ENCODE measurements around the gene IL23R.
"Not testable (repeated sequence)": the region's sequence is repeated elsewhere in the genome, so short reads cannot be mapped to it uniquely, and the experiment has no call there.

The IL23R gene

DNA sequence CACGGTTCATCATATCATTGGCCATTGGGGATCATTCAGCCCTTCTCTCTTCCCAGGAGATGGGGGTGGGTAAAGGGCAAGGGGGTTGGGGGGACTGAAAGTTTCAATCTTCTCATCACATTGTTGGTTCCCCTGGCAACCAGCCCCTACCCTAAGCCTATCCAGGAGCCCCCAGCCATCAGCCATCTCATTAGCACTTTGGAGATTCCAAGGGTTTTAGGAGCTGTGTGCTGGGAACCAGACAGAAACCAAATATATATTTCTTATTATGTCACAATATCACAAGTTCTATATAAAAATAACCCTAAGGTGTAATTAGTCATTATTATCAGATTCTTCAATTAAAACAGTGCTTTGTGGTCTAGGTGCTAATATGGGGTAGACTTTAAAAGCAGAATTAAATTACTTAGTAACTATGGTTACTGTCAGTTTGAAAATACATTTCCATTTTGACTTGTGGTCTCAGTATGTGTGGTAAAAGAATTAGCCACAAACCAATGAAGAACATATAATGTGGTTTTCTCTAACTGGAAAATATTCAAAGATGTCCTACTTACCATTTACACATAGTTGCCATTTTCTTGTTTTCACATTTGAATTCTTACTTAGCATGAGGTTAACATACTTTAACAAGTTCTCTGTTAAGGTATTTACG is 28.1 kb downstream of the IL23R start:
- Histone ChIP-seq H3K36me3 (ENCODE audit: control insufficient read depth, insufficient read depth, low read length) (no peaks in the 10 kb centered on the region), H3K27me3 (replicated peaks; ENCODE audit: control insufficient read depth, insufficient read depth, low read length) (no peaks in the 10 kb centered on the region), H3K4me3 (replicated peaks; ENCODE audit: low read depth, low read length) (no peak overlapping the region)
- DNase-seq (ENCODE audit: extremely low read depth, insufficient read length) = peak; percentile 30
- TF ChIP-seq, protein P1, sequence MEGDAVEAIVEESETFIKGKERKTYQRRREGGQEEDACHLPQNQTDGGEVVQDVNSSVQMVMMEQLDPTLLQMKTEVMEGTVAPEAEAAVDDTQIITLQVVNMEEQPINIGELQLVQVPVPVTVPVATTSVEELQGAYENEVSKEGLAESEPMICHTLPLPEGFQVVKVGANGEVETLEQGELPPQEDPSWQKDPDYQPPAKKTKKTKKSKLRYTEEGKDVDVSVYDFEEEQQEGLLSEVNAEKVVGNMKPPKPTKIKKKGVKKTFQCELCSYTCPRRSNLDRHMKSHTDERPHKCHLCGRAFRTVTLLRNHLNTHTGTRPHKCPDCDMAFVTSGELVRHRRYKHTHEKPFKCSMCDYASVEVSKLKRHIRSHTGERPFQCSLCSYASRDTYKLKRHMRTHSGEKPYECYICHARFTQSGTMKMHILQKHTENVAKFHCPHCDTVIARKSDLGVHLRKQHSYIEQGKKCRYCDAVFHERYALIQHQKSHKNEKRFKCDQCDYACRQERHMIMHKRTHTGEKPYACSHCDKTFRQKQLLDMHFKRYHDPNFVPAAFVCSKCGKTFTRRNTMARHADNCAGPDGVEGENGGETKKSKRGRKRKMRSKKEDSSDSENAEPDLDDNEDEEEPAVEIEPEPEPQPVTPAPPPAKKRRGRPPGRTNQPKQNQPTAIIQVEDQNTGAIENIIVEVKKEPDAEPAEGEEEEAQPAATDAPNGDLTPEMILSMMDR (IDR thresholded peaks at IDR 0.05; ENCODE audit: insufficient read depth, low read length, poor library complexity, severe bottlenecking) = no peak

DNA sequence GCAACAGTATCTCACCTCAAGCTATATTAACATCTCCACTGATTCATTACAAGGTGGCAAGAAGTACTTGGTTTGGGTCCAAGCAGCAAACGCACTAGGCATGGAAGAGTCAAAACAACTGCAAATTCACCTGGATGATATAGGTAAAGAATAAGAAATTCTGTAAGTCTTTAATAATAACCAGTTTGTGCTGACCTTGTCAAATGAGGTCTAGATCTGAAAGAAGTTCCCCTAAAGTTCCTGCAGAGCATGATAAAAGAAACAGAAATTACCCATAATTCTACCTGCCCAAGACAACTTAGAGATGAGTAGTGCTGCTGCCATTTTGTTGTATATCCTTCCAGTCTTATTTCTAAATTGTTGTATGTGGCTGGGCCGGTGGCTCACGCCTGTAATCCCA is 34.5 kb downstream of the IL23R start:
- H3K4me3 ChIP-seq (replicated peaks; ENCODE audit: low read depth, low read length) = no peak overlapping the region
- H3K36me3 ChIP-seq (ENCODE audit: control insufficient read depth, insufficient read depth, low read length) = no peaks in the 10 kb centered on the region
- no peak for DNase-seq (ENCODE audit: extremely low read depth, insufficient read length)
- no peaks in the 10 kb centered on the region for H3K27me3 ChIP-seq (replicated peaks; ENCODE audit: control insufficient read depth, insufficient read depth, low read length)
- TF ChIP-seq, protein P1 (IDR thresholded peaks at IDR 0.05; ENCODE audit: insufficient read depth, low read length, poor library complexity, severe bottlenecking) = no peak

DNA sequence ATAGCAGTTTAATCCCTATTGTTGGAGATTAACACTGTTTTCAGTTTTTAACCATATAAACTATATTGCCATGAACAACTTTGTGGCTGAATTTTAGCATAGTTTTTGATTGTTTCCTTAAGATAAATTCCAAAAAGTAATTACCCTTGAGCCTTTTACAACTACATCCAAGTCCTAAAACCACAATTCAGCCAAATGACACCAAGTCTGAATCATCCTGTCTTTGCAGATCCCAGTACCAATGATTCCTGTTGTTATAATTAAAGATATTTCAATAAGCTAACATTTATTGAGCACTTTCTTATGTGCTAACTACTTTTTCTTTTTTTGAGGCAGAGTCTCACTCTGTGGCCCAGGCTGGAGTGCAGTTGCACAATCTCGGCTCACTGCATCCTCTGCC is 35.6 kb downstream of the IL23R start:
- DNase-seq (ENCODE audit: extremely low read depth, insufficient read length) = no peak

DNA sequence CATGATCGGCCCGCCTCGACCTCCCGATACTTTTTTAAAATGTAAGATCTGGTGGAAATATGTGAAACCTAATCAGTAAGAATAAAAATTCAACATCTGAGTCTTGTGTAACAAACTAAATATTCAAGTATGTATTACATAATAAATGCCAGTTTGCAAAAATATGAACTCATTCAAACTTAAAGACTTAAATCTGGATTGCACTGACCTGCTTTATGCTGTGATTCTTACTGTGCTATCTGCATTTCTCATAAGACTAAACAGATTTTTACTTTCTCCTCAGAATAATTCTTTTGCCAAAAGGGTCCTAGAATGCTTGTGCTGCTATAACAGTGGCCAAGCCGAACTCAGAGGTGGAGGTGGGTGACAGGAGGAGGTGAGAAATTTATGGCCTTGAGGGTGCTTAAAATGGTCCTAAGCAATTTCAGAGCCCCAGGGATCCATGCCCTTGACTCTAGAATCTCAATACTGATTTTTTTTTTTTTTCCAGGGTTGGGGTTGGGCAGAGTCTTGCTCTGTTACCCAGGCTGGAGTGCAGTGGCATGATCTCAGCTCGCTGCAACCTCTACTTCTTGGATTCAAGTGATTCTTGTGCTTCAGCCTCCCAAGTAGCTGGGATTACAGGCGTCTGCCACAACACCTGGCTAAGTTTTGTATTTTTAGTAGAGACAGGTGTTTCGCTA is 38.2 kb downstream of the IL23R start:
- H3K27me3 ChIP-seq (replicated peaks; ENCODE audit: control insufficient read depth, insufficient read depth, low read length) = no peaks in the 10 kb centered on the region
- no peaks in the 10 kb centered on the region for H3K36me3 ChIP-seq (ENCODE audit: control insufficient read depth, insufficient read depth, low read length)
- H3K4me3 ChIP-seq (replicated peaks; ENCODE audit: low read depth, low read length) = no peak overlapping the region
- TF ChIP-seq, protein P1 (IDR thresholded peaks at IDR 0.05; ENCODE audit: insufficient read depth, low read length, poor library complexity, severe bottlenecking) = no peak
- DNase-seq (ENCODE audit: extremely low read depth, insufficient read length) = no peak

More for the DNA sequence above, 35.6 kb downstream of the IL23R start:
- TF ChIP-seq, protein P1 (IDR thresholded peaks at IDR 0.05; ENCODE audit: insufficient read depth, low read length, poor library complexity, severe bottlenecking) = no peak
- Histone ChIP-seq H3K27me3 (replicated peaks; ENCODE audit: control insufficient read depth, insufficient read depth, low read length) (no peaks in the 10 kb centered on the region), H3K4me3 (replicated peaks; ENCODE audit: low read depth, low read length) (no peak overlapping the region), H3K36me3 (ENCODE audit: control insufficient read depth, insufficient read depth, low read length) (no peaks in the 10 kb centered on the region)

DNA sequence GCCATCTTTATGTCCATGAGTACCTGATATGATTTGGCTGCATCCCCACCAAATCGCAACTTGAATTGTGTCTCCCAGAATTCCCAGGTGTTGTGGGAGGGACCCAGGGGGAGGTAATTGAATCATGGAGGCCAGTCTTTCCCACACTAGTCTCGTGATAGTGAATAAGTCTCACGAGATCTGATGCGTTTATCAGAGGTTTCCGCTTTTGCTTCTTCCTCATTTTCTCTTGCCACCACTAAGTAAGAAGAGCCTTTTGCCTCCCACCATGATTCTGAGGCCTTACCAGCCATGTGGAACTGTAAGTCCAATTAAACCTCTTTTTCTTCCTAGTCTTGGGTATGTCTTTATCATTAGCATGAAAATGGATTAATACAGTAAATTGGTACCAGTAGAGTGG is 41.1 kb downstream of the IL23R start:
- not testable (repeated sequence) for H3K27me3 ChIP-seq (replicated peaks; ENCODE audit: control insufficient read depth, insufficient read depth, low read length); DNase-seq (ENCODE audit: extremely low read depth, insufficient read length); H3K4me3 ChIP-seq (replicated peaks; ENCODE audit: low read depth, low read length); H3K36me3 ChIP-seq (ENCODE audit: control insufficient read depth, insufficient read depth, low read length)

DNA sequence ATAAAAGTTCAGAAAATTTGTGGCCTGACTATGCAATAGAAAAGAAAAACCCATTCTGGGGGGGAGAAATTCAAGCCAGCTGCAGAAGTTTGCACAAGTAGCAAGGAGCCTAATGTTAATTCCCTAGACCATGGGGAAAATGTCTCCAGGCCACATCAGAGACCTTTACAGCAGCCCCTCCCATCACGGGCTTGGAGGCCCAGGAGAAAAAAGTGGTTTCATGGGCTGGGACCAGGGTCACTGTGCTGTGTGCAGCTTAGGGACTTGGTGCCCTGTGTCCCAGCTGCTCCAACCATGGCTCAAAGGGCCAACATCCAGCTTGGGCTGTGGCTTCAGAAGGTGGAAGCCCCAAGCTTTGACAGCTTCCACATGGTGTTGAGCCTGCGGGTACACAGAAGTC is 42.0 kb downstream of the IL23R start:
- Histone ChIP-seq H3K4me3 (replicated peaks; ENCODE audit: low read depth, low read length) (no peak overlapping the region), H3K36me3 (ENCODE audit: control insufficient read depth, insufficient read depth, low read length) (no peaks in the 10 kb centered on the region), H3K27me3 (replicated peaks; ENCODE audit: control insufficient read depth, insufficient read depth, low read length) (no peaks in the 10 kb centered on the region)
- no peak for DNase-seq (ENCODE audit: extremely low read depth, insufficient read length)
- TF ChIP-seq, protein P1 (IDR thresholded peaks at IDR 0.05; ENCODE audit: insufficient read depth, low read length, poor library complexity, severe bottlenecking) = no peak
